Liver (tissue), 3 donors: ENCODE measurements around the gene CYP2C18.
A peak's percentile ranks its signal among the peaks of the same experiment; 100 is the strongest.

Source experiments
- CTCF ChIP-seq: fragments of 150-350 bp; IDR thresholded peaks from 2 replicates; pipeline ENCODE4 v1.5.1; 2017; ENCODE audit warnings: improper control_type of control experiment, low read depth, low read length; ENCODE audit not compliant: missing input control
- HNF4G ChIP-seq: IDR thresholded peaks from 2 replicates; pipeline ENCODE4 v1.6.1; 2016; ENCODE audit warnings: antibody characterized with exemption
- RAD21 ChIP-seq, 2 donors: IDR thresholded peaks; 2 replicates each; pipeline ENCODE4 v1.6.1; 2016; ENCODE audit warnings: antibody characterized with exemption in 2 of 2, mild to moderate bottlenecking in 2 of 2
- TAF1 ChIP-seq: conservative IDR thresholded peaks from 2 replicates; pipeline ENCODE4 v1.6.1; 2016; ENCODE audit warnings: antibody characterized with exemption, mild to moderate bottlenecking
- donor health status: healthy.
- donor health status: healthy.

- TF ChIP-seq TAF1 (no peak), HNF4G (no peak), CTCF (no peak), RAD21 (IDR thresholded peaks at IDR 0.05) (peak in 1 of 2 donors; percentile 31)
Observed at GRCh38 chr10:94738588-94738987, 55.1 kb downstream of the CYP2C18 start.
